Inflammatory macrophage treated with lipopolysaccharide for 4 hours (primary cell): Measurements from ENCODE around the gene PCSK6.

Experiments used
- DNase-seq: peaks from one replicate; pipeline ENCODE4 v3.0.0-alpha.2; 2020

The PCSK6 gene

DNA sequence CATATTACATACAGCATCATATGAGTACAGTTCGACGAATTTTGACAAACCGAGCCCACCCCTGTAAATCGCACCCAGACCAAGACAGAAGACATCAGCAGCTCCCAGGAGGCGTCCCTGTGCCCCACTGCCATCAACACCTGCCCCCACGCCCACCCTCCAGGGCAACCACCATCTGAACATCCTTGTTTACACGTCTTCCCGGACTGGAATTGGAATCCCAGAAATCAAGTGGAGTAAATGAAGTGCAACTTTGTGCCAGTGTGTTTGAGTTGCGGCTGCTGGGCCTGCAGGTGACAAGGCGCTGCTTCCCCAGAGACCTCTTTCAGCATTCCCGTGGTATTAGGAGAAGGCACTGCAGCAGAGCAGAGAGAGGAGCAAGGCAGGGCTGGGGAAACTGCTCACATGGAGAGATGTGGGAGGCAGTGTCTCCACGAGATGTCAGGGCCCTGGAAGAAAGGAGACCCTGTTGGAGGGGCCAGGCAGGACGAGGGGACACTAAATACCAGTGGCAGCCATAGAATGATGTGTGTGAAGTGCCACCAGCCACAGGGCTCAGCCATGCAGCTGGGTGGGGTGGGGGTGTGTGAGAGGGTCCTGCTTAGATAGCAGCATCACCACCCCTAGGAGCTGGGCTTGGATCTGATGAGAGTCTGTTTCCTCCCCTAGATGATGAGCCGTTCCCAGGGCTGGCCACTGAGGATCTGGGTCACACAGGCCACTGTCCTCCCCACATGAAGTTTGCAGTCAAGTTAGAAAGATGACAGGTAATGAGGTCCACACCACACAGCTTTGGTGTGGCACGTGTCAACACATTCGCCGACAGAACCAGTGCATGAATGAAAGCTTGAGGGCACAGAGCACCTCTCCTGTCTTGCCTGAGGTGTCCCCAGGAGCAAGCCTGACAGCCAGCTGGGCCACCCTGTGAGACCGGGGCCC lies 33.4 kb upstream of the PCSK6 start:
- DNase-seq, result no peak

GRCh38 chr15:101522091-101522490 lies 32.6 kb upstream of the PCSK6 start:
- DNase-seq, result no peak

DNA sequence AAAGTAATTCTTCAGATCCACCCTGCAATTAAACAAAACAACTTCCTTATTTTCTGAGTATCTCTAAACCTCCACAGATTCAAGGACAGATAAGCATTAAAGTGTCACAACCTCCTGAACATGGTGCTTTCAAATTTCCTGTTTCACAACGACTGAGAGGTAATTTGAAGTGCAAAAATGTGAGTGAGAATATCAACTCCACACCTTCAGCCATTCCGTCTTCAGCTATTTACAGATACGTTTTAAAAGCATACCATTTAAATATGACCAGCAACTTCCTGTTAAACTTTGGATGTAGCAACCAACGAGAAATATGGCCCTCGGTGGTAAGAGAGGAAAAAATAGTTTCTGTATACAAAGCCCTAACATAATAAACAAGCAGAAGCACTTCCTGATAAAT lies 32.1 kb upstream of the PCSK6 start:
- peak; percentile 11 for DNase-seq

DNA sequence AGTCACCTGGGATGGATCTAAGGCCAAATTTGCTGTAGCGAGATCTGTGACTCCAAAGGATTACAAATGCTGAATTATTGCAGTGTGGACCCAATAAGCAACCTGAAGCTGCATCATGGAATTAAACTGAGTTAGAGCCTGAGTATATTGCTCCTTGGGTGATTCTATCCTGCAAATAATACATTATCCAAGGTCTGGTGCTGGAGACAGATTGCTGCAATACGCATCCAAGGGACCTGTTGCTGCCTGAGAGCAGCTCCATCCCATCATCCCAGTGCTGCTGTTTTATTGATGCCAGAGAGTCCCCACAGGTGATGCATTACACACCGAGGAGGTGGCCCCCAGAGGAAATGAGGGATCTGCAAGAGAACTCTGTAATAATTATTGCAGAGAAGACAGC lies 31.6 kb upstream of the PCSK6 start:
- no peak for DNase-seq

DNA sequence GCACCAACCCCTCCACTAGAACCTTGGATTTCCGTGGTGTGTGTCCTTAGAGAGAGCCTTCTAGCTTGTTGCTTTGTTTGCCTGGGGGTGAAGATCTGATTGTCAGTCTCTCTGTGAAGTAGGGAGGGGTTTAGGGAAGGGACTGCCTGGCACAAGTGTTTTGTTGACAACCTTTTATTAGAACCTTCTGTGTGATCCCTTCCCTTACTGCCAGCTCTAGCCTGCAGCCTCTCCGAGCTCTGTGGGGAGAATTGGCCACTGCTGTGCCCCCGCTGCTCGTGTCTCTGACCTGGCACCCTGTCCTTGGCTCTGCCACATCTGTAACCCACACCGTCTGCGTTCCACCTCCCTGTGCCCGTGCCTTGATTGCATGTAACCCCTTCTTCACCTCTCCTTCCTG lies 30.9 kb upstream of the PCSK6 start:
- no peak for DNase-seq

DNA sequence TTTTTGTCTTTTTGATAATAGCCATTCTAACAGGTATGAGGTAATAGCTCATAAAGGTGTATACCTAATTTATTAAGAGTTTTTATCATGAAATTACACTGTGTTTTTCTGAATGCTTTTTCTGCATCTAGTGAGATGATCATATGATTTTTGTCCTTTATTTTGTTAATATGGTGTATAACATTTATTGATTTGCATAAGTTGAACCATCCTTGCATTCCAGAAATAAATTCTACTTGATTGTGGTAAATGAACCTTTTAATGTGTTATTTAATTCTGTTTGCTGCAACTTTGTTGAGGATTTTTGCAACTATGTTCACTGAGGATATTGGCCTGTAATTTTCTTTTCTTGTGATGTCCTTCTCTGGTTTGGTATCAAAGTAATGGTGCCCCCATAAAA lies 28.0 kb upstream of the PCSK6 start:
- no peak for DNase-seq

DNA sequence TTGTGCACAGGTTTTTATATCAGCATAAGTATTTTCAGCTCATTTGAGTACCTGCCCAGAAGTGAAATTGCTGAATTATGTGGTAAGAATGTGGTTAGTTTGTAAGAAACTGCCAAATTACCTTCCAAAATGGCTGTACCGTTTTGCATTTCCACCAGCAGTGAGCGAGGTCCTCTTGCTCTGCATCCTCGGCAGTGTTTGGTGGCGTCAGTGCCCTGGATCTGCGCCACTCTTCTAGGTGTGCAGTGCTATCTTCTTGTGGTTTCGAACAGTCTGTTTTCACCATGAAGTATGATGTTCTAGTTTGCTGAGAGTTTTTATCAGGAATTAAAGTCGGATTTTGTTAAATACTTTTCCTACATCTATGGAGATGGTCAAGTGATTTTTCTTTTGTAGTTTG lies 24.8 kb upstream of the PCSK6 start:
- no peak for DNase-seq

DNA sequence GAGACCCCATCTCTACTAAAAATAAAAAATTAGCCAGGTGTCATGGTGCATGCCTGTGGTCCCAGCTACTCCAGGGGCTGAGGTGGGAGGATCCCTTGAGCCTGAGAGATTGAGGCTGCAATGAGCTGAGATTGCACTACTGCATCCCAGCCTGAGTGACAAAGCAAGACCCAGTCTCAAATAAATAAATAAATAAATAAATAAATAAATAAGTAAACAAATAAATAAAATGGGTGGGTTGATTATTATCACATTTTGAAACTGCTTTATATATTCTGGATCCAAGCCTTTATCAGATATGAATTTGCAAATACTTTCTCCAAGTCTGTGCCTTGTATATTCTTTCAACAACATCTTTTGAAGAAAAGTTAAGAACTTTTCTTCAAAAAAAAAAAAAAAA lies 22.2 kb upstream of the PCSK6 start:
- DNase-seq, result no peak

DNA sequence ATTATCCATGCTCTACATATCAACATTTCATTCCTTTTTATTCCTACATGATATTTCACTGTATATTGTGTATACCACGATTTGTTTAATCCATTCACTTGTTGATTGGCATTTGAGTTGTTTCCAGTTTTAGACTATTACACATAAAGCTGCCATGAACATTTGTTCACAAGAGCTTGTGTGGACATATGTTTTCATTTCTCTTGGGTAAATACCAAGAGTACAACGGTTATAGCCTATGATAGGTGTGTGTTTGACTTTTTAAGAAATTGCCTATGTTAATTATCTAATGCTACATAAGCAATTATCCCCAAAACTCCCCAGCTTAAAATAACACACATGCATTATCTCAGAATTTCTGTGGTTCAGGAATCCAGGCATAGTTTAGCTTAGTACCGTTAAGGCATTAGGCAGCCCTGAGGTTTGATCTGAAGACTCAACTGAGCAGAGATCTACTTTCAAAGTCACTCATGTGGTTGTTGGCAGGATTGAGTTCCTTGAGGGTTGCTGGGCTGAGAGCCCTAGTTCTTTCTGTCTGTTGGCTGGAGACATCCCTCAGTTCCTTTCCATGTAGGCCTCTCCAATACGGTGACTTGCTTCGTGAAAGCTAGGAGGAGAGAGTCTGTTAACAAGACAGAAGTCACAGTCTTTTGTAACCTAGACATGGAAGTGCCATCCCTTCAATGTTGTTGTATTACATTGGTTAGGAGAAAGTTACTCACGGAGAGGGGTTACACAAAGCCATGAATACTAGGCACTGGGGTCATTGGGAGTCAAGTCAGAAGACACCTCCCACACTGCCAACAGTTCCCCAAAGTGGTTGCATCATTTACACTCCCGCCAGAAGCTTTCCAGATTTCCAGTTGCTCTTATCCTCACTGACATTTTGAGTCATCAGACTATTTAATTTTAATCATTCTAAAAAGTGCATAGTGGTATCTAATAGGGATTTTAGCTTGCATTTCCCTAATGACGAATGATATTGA lies 21.0 kb upstream of the PCSK6 start:
- peak; percentile 94 for DNase-seq

DNA sequence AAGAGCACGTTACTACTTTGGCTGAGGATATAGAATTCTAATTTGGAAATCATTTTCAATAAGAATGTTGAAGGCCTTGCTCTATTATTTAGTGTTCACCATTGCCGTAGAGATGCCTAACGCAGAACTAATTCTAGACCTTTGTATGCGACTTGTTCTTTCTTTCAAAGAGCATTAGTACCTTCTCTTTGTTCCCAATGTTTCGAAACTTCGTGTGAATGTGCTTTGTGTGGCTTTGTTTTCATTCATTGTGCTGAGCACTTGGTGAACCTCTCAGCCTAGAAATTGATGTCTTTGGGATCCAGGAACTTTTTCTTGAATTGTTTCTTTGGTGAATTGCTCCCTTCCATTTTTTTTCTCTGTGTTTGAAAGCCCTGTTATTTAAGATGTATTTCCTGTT lies 19.8 kb upstream of the PCSK6 start:
- DNase-seq, result no peak

DNA sequence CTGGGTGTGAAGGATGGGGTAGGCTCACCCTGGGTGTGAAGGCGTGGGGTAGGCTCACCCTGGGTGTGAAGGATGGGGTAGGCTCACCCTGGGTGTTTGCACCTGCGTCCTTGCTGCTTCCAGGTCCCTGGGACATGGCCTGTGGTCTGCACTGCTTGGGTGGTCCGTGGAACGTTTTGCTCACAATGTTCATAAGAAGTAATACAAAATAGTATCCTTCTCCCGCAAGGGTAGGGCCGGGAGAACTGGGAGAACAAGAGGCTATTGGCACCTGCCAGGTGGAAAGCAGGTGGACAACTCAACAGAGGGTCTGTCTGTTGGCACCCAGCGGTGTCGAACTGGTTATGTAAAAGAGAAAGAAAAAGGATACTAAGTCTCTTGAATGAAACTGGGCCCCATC lies 17.0 kb upstream of the PCSK6 start:
- no peak for DNase-seq

DNA sequence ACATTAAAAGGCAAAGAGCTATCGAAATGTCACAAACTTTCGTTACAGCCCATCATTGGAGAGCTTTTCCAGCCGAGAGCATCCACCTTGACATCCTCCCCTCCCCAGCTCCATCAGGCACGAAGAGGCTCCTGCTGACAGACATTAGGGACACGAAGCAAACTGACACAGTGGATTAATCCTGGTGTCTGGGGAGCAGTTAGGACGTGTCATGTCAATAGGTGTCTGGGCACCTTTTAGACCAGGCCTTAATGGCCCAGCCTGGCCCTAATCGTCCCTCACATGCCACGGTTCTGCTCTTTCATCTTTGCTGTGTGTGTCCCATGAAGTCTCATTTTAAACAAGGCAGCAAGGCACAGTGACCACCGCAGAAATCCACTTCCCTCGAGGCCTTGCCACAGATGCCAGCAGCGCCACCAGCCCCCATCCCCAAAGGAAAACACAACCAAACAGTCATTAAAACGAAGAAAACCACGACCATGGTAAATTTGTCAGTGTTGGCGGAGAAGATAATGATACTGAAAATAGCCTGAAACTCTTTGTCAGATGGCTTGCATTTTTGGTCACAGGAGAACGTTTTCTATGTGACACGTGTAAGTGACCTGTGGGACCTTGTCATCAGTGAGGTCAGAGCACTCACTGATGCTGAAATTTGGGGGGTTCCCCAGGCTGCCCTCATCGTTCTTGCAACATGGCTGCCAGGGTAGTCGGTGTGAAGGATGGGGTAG lies 16.3 kb upstream of the PCSK6 start:
- DNase-seq, result no peak

DNA sequence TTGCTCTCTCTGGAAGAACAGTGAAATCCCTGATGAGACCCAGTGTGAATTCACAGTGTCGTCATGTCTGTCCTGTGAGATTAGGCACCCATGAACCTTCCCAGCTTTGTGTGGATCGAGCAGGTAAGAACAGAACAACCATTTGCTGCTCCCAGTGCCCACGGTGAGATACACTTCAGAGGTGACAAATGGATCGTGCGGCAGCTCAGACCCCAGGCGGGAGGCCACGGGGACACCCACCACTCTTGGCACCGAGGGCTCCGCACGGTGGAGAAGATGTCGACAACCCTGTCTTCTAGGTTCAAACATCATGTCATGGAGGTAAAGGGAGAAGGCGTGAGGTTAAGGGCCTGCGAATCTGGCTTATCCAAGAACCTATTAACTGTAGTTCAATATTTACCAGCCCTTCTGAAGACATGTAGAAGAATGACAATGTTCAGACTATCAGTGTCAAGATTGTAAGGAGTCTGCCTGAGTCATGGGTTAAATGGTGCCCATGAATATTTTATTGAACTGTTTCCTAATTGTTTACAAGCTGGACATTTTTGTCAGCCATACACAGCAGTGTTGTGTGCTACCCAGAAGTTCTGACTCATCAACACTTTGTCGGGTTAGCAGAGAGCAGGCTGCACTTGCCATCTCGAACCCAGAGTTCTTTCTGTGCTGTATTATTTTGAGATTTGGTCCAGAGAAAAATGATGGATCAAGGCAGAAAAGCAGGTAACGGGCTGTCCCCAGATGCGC lies 15.5 kb upstream of the PCSK6 start:
- DNase-seq, result no peak

DNA sequence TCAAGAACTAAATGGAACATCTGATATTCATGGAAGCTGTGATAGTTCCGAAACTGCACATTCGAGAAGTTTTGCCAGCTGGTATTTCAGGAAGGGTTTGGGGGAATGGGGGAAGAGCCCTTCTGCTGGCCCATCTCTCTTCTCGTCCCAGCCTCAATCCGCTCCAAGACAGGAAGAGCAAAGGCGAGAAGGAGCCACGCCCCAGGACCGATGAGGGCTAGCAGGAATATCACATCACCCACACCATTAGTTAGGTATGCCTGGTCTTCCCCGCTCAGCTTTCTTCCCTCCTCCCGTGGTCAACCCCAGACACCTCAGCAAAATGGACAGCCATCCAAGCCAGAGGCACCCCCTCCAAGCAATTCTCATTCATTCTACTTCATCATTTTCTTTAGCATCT lies 14.9 kb upstream of the PCSK6 start:
- DNase-seq, result no peak

- DNase-seq, result no peak
Measured at GRCh38 chr15:101503296-101503599, 13.7 kb upstream of the PCSK6 start.

DNA sequence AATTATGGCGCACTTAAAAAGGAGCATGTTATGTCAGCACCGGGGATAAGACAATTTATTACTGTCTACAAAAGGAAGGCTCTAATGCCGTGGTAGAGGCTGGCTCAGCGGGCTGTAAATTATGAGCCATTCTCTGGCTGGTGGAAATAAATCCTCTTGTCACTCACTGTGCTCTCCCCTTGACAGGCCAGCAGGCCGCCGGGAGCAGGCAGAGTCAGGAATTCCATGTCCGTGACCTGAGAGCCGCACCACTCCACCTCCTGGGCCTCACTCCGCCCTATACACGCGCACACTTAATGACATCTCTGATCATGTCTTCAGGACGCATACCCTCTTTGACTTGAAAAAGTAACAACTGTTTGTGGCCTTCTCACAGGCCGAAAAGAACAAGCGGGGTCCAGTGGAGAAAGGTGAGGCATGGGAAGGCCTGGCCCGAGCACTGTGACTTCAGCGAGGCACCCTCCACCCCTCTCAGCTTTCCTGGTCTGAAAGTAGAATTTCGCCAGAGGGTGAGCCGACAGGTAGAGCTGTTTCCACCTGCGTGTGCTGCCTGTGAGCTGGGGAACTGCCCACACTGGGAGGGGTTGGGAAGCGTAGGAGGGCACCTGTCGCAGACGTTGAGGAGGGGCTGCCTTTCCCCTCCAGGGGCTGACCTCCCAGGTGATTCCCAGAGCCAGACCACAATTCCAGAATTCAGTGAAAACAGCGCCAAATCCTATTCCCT lies 13.2 kb upstream of the PCSK6 start:
- DNase-seq, result no peak

GRCh38 chr15:101501703-101502373 lies 12.3 kb upstream of the PCSK6 start:
- peak; percentile 23 for DNase-seq

DNA sequence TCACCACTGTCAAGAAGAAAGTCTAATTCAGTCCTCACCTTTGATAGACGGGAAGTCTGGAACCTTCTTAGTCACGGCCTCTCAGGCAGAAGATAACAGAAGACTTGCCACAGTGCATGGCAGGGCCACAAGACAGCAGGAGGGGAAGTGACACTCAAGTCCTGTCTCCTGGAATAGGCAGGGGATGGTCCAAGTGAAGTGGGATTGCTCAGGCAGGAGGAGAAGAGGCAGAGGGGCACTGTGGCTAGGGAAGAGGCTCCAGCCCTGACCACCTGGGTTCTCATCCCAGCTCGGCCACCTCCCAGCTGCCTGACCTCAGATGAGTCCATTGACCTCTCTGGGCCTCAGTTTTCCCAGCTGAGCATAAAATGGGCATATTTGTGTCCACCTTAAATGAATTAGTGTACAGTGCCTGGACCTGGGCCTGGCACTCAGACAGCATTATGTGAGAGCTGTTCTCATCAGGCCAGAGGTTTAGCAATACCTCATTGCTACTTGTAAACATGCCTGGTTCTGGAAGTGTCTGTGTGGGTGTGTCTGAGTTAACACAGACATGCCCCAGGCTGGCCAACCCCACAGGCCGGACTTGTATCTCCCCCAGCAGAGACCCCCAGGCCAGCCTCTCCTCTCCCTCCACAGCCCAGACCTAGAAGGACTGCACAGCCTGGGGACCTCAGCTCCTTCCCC lies 11.5 kb upstream of the PCSK6 start:
- peak; percentile 40 for DNase-seq

DNA sequence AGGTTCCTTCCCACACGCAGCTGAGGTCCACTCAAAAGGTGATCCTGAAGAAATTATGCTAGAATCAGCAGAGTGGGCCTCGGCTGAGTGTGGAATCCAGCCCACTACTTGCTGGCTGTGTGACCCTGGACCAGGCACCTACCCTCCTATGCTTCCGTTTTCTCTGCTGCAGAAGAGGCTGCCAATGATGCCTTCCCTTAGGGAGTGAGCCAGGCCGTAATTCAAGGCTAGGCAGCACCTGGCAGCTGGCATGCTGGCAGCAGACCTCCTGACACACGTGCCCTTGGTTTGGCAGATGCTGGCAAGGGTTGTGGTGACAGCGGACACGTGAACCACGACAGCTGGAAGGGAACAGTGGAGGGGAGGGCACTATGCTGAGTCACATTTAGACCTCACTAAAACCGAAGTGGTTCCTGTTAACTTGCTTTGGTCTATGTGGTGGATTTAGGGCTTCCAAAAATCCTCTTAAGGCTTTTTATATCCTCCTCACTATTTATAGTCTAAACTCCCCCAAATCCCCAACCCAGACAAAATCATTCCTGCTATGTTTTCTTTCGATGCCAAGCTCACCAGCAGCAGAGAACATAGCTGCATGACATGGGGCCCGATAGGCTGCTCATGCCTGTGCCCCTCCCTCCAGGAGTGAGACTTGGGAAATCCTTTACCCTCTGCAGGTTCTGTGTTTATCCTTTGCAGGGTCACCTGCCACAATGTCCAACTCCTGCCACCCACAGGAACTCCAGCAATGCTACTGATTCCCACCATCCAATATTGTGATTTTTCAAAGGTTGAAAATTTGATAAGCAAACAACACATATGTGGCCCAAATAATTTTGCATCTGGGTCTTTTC lies 10.6 kb upstream of the PCSK6 start:
- DNase-seq, result peak; percentile 38
